ENCODE measurements around the gene CYB5A.
"Not testable (repeated sequence)": the region's sequence is repeated elsewhere in the genome, so short reads cannot be mapped to it uniquely, and the experiment has no call there.

CYB5A gene, protein sequence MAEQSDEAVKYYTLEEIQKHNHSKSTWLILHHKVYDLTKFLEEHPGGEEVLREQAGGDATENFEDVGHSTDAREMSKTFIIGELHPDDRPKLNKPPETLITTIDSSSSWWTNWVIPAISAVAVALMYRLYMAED

DNA sequence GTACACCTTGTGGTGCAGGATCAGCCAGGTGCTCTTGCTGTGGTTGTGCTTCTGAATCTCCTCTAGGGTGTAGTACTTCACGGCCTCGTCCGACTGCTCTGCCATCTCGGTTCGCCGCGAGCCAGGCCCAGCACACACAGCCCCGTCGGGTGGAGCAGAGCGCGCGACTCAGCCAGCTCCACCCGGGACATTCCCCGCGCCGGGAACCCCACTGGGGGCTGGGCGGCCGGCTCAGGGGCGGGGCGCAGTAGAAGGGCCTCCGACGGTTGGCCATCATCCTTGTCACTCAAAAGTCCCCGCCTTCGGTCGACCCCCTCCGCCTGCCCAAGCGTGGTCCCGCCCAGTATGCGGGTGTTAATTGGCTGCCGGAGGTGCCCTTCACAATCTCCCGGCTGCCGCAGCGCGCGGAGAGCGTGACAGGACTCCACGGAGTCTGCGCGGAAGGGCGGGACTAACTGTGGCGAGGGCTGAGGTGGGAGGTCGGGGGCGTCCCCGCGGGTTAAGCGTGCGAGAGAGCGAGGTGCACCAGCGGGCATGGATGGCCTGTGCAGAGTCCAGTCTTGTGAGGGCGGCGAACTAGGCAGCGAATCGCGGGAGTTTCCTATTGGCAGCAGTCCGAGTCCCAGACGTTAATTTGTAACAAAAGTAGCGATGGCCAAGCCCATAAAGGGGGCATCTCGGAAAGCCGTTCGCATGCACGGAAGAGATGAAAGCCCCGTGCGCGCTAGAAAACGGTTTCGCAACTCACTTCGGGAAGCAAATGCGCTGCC, at the start of gene CYB5A:
CYB5A (minus strand) TSS at position 193 of the 770 bp plus-strand sequence; CDS start at position 105, 88 bp downstream.
- peak within 1 kb of the TSS; percentile 65 for H3K9ac ChIP-seq (ENCODE audit: low read length)
- H3K27me3 ChIP-seq (ENCODE audit: control insufficient read depth in 1 of 2, insufficient read depth in 2 of 2, low read length in 2 of 2) = no peaks in the 10 kb centered on the region
- H3K4me3 ChIP-seq (ENCODE audit: low read depth in 1 of 2, low read length in 2 of 2) = peak within 1 kb of the TSS; percentile 82 to 94
- no peaks in the 10 kb centered on the region for H3K9me3 ChIP-seq (ENCODE audit: low read length)
- H3K27ac ChIP-seq (ENCODE audit: low read depth, low read length) = peak within 1 kb of the TSS; percentile 83
- peaks cover 17% of the 10 kb centered on the region for H3K4me1 ChIP-seq (ENCODE audit: insufficient read depth, low read length)
- H3K36me3 ChIP-seq (ENCODE audit: insufficient read depth, low read length) = no peaks in the 10 kb centered on the region

DNA sequence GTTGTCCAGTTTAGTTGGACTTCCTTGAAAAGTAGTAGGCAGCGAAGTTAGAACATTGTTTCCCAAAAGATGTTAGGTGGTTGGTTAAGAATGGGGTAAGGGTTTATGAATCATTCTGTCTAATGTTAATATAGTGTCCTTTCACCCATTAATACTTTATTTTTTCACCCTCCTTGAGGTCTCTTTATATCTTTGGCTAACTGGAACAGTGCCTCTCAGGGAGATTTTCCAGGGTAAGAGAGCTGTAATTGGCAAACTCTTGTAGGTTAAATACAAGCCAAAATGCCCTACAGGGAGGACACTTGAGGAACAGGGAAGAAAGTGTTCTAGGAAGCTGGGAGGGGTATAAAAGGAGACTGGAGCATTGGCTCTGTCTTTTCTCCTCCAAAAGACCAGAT, 46.1 kb upstream of the CYB5A start:
- peak overlapping the region; percentile 30 for H3K27ac ChIP-seq (ENCODE audit: low read depth, low read length)
- no peak overlapping the region for H3K4me3 ChIP-seq (ENCODE audit: low read depth in 1 of 2, low read length in 2 of 2)
- no peaks in the 10 kb centered on the region for H3K36me3 ChIP-seq (ENCODE audit: insufficient read depth, low read length)
- H3K4me1 ChIP-seq (ENCODE audit: insufficient read depth, low read length) = peaks cover 19% of the 10 kb centered on the region
- H3K9ac ChIP-seq (ENCODE audit: low read length) = no peak overlapping the region
- no peaks in the 10 kb centered on the region for H3K27me3 ChIP-seq (ENCODE audit: control insufficient read depth in 1 of 2, insufficient read depth in 2 of 2, low read length in 2 of 2)
- no peaks in the 10 kb centered on the region for H3K9me3 ChIP-seq (ENCODE audit: low read length)

DNA sequence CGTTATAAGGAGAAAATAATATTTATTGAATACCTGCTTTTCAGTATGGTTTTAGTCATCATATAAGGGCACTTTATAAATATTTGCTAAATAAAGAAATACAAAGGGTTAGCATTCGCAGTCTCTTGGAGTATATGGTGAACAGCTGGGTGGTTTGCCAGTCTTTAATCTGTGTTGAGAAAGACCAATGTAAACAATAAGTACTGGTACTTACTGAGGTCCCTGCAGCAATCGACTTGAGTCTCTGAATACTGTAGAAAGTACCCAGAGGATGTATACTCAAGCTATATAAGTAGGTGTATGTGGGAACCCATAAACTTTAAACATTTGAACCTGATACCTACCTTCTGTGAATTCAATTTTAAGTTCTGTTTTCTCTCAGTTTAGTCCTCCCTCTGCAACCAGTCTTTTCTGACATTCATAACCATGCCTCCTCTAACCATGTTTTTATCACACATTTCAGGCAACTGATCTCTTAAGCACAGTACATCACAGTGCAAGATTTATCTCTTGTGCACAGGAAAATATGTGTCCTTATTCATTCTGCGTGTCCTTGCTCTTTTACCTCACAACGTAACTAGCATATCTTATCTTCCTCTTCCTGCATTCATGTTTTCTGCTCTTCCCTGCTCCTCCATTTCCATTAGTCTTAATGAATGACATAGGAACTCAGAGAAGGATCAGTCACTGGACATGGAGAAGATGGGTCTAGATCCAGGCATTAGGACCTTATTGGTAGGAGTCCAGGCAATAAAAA, 45.6 kb upstream of the CYB5A start:
- Histone ChIP-seq H3K36me3 (ENCODE audit: insufficient read depth, low read length) (no peaks in the 10 kb centered on the region), H3K9ac (ENCODE audit: low read length) (no peak overlapping the region), H3K4me3 (ENCODE audit: low read depth in 1 of 2, low read length in 2 of 2) (no peak overlapping the region), H3K27ac (ENCODE audit: low read depth, low read length) (peak overlapping the region; percentile 30), H3K27me3 (ENCODE audit: control insufficient read depth in 1 of 2, insufficient read depth in 2 of 2, low read length in 2 of 2) (no peaks in the 10 kb centered on the region), H3K4me1 (ENCODE audit: insufficient read depth, low read length) (peaks cover 19% of the 10 kb centered on the region), H3K9me3 (ENCODE audit: low read length) (no peaks in the 10 kb centered on the region)

DNA sequence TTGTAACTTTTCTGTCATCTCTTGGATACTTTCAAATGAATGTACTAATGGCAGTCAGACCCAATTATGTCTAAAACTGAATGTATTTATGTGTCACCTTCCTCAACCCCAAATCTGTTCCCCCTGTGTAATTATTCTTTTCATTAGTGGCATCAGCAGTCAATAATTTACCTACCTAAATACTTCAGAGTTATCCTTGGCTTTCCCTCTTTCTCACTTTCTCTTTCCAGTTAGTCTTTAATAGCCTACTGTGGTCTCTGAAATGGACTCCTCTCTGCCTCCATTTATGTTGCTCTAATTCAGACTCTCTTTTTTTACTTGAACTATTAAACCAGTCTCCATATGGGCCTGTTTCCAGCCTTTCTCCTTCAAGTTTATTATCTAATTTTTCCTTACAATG, 44.9 kb upstream of the CYB5A start:
- no peaks in the 10 kb centered on the region for H3K9me3 ChIP-seq (ENCODE audit: low read length)
- peaks cover 16% of the 10 kb centered on the region for H3K4me1 ChIP-seq (ENCODE audit: insufficient read depth, low read length)
- H3K4me3 ChIP-seq (ENCODE audit: low read depth in 1 of 2, low read length in 2 of 2) = no peak overlapping the region
- no peak overlapping the region for H3K9ac ChIP-seq (ENCODE audit: low read length)
- no peaks in the 10 kb centered on the region for H3K36me3 ChIP-seq (ENCODE audit: insufficient read depth, low read length)
- no peaks in the 10 kb centered on the region for H3K27me3 ChIP-seq (ENCODE audit: control insufficient read depth in 1 of 2, insufficient read depth in 2 of 2, low read length in 2 of 2)
- no peak overlapping the region for H3K27ac ChIP-seq (ENCODE audit: low read depth, low read length)

DNA sequence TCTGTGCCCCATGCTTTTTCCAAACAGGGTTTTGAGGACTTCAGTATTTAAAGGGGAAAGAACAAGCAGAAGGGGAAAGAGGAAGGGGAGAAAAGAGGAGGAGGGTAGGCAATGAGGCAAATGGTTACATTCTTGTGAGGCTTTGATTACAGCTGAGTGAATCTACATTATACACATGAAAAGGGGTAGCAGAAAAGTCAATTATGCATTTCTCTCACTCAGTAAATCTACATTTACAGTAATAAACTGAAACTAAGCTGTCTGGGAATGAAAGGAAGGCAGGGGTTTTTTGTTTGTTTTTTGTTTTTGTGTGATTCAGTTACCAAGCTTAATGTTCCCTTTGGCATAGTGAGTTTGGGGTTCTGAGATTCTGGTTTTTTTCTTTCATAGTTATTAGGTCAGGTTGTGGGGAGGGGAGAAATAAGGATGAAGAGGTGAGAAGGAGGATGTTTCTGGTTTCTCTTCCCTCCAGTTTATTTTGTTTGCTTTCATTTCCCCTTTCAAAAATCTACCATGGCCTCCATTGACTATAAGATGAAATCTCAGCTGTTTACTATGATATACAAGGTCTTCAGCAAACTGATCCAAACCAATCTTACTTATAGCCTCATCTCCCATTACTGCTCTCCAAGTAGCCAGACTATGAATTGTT, 42.6 kb upstream of the CYB5A start:
- Histone ChIP-seq H3K9ac (ENCODE audit: low read length) (no peak overlapping the region), H3K27ac (ENCODE audit: low read depth, low read length) (no peak overlapping the region), H3K9me3 (ENCODE audit: low read length) (no peaks in the 10 kb centered on the region), H3K36me3 (ENCODE audit: insufficient read depth, low read length) (no peaks in the 10 kb centered on the region), H3K27me3 (ENCODE audit: control insufficient read depth in 1 of 2, insufficient read depth in 2 of 2, low read length in 2 of 2) (no peaks in the 10 kb centered on the region), H3K4me3 (ENCODE audit: low read depth in 1 of 2, low read length in 2 of 2) (no peak overlapping the region), H3K4me1 (ENCODE audit: insufficient read depth, low read length) (peaks cover 16% of the 10 kb centered on the region)

DNA sequence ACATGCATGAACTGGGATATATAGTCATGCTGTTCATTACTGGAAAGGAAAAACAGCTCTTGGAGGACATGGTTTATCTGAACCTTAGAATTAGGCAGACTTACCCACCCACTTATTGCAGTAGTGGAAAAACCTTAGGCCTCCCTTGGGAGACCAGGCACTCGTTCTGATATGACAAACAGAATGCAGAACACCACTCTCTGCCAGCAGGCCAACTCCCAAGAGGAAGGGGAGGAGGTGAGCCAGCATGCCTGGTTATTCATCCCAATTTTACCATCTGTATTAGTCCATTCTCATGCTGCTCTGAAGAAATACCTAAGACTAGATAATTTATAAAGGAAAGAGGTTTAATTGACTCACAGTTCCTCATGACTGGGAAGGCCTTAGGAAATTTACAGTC, 41.3 kb upstream of the CYB5A start:
- Histone ChIP-seq H3K4me3 (ENCODE audit: low read depth in 1 of 2, low read length in 2 of 2) (no peak overlapping the region), H3K27me3 (ENCODE audit: control insufficient read depth in 1 of 2, insufficient read depth in 2 of 2, low read length in 2 of 2) (no peaks in the 10 kb centered on the region), H3K36me3 (ENCODE audit: insufficient read depth, low read length) (no peaks in the 10 kb centered on the region), H3K9ac (ENCODE audit: low read length) (no peak overlapping the region), H3K4me1 (ENCODE audit: insufficient read depth, low read length) (peaks cover 11% of the 10 kb centered on the region), H3K9me3 (ENCODE audit: low read length) (no peaks in the 10 kb centered on the region), H3K27ac (ENCODE audit: low read depth, low read length) (no peak overlapping the region)

DNA sequence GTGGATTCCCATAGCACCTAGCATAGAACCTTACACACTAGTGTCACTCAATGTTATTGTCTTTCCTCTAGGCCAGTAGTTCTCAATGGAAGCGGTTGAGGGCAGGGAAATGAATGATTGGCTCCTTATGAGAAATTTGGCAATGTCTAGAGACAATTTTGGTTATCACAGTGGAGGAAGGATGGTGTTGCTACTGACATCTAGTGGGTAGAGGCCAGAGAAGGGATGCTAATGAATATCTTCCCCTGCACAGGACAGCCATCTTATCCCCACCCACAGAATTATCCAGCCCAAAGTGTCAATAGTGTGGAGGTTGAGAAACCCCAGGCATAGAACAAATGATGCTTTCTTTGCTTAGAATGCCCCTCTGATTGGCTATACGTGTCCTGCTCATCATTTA, 39.6 kb upstream of the CYB5A start:
- Histone ChIP-seq H3K4me3 (ENCODE audit: low read depth in 1 of 2, low read length in 2 of 2) (no peak overlapping the region), H3K36me3 (ENCODE audit: insufficient read depth, low read length) (no peaks in the 10 kb centered on the region), H3K27me3 (ENCODE audit: control insufficient read depth in 1 of 2, insufficient read depth in 2 of 2, low read length in 2 of 2) (no peaks in the 10 kb centered on the region), H3K9ac (ENCODE audit: low read length) (no peak overlapping the region), H3K27ac (ENCODE audit: low read depth, low read length) (no peak overlapping the region), H3K9me3 (ENCODE audit: low read length) (no peaks in the 10 kb centered on the region), H3K4me1 (ENCODE audit: insufficient read depth, low read length) (no peaks in the 10 kb centered on the region)

DNA sequence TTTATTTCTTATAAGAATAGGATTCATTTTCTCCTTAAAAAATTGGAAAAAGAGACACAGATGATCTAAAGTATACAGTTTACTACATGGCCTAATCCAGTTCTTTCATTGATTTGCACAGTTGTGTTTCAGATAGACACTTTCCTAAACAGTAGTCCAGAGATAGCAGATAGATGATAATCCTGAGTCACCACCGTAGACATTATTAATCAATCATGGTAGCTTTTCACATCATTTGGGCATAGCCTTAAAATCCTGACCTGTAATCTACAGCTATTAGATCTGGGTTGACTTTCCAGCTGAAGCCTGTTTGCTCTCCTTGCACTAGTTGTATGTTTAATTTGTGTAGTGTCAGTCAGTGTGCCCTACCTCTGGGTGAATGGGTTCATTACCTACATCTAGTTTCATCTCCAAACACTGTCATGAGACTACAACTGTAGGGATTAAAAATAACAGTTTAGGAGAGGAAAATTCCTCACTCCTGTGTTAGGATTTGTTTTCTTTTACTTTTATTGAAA, 38.0 kb upstream of the CYB5A start:
- Histone ChIP-seq H3K27me3 (ENCODE audit: control insufficient read depth in 1 of 2, insufficient read depth in 2 of 2, low read length in 2 of 2) (no peaks in the 10 kb centered on the region), H3K36me3 (ENCODE audit: insufficient read depth, low read length) (no peaks in the 10 kb centered on the region), H3K9me3 (ENCODE audit: low read length) (no peaks in the 10 kb centered on the region), H3K4me3 (ENCODE audit: low read depth in 1 of 2, low read length in 2 of 2) (no peak overlapping the region), H3K4me1 (ENCODE audit: insufficient read depth, low read length) (no peaks in the 10 kb centered on the region), H3K27ac (ENCODE audit: low read depth, low read length) (no peak overlapping the region), H3K9ac (ENCODE audit: low read length) (no peak overlapping the region)

DNA sequence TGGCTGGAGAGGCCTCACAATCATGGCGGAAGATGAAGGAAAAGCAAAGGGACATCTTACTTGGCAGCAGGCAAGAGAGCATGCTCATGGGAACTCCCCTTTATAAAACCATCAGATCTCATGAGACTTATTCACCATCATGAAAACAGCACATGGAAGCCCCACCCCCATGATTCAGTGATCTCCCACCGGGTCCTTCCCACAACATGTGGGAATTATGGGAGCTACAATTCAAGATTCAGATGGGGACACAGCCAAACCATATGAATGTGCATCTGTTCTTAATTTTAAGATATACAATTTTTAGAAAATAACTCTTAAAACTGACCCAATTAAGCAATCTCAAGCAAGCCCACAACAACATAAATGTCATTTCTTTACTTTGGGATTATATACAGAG, 36.4 kb upstream of the CYB5A start:
- Histone ChIP-seq H3K27me3 (ENCODE audit: control insufficient read depth in 1 of 2, insufficient read depth in 2 of 2, low read length in 2 of 2) (no peaks in the 10 kb centered on the region), H3K4me1 (ENCODE audit: insufficient read depth, low read length) (no peaks in the 10 kb centered on the region), H3K4me3 (ENCODE audit: low read depth in 1 of 2, low read length in 2 of 2) (no peak overlapping the region), H3K36me3 (ENCODE audit: insufficient read depth, low read length) (no peaks in the 10 kb centered on the region), H3K27ac (ENCODE audit: low read depth, low read length) (no peak overlapping the region), H3K9me3 (ENCODE audit: low read length) (no peaks in the 10 kb centered on the region), H3K9ac (ENCODE audit: low read length) (no peak overlapping the region)

DNA sequence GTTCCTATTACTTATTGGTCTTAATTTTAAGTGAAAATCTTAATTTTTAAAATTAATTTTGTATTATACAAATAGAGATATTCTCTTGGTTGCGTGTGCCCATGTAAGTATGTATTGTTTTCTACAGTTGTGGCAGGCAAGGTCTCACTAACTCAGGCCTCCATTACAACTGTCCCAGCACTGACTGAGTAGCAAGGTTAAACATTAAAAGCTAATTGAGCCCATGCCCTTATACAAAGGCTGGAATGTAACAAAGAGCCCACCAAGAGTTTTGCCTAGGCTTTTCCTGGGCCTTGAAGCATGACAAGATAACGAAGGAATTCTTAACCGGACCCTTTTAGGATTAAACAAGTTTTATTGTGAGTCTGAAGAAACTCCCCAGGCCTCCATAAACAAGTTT, 35.0 kb upstream of the CYB5A start:
- H3K27me3 ChIP-seq (ENCODE audit: control insufficient read depth in 1 of 2, insufficient read depth in 2 of 2, low read length in 2 of 2); H3K27ac ChIP-seq (ENCODE audit: low read depth, low read length); H3K4me1 ChIP-seq (ENCODE audit: insufficient read depth, low read length): not testable (repeated sequence)

DNA sequence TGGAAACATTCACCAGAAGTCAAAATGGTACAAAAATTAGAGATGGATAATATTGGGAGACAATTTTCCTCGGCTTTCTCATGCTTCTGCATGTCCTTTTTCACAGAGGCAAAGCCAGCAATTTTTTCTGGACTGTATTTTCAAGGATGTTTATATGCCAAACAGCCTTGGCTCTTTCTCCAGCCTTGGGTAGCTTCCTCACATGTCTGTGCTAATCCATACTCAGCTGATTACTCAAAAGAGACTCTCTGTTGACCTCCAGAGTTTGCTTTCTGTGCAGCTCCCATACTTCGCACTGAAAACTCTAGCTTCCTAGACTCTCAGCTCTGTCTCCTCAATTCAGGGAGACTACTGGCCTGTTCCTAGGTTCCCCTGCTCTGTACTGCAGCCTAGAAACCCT, 34.5 kb upstream of the CYB5A start:
- H3K9me3 ChIP-seq (ENCODE audit: low read length) = no peaks in the 10 kb centered on the region
- no peaks in the 10 kb centered on the region for H3K4me1 ChIP-seq (ENCODE audit: insufficient read depth, low read length)
- H3K9ac ChIP-seq (ENCODE audit: low read length) = no peak overlapping the region
- no peak overlapping the region for H3K27ac ChIP-seq (ENCODE audit: low read depth, low read length)
- no peaks in the 10 kb centered on the region for H3K36me3 ChIP-seq (ENCODE audit: insufficient read depth, low read length)
- no peak overlapping the region for H3K4me3 ChIP-seq (ENCODE audit: low read depth in 1 of 2, low read length in 2 of 2)
- no peaks in the 10 kb centered on the region for H3K27me3 ChIP-seq (ENCODE audit: control insufficient read depth in 1 of 2, insufficient read depth in 2 of 2, low read length in 2 of 2)

More for the DNA sequence above, 35.0 kb upstream of the CYB5A start:
- H3K9ac ChIP-seq (ENCODE audit: low read length); H3K4me3 ChIP-seq (ENCODE audit: low read depth in 1 of 2, low read length in 2 of 2); H3K9me3 ChIP-seq (ENCODE audit: low read length); H3K36me3 ChIP-seq (ENCODE audit: insufficient read depth, low read length): not testable (repeated sequence)

All from muscle layer of colon (tissue), 2 donors.